ENCODE measurements around the gene LPAR3. TPM values are rescaled to one million over a fixed set of nuclear protein-coding genes. Genes with fewer than 3 reads are reported as not detected.

Gene LPAR3
- total RNA-seq, 1 donor from 2014 or later: 3.6 TPM

DNA sequence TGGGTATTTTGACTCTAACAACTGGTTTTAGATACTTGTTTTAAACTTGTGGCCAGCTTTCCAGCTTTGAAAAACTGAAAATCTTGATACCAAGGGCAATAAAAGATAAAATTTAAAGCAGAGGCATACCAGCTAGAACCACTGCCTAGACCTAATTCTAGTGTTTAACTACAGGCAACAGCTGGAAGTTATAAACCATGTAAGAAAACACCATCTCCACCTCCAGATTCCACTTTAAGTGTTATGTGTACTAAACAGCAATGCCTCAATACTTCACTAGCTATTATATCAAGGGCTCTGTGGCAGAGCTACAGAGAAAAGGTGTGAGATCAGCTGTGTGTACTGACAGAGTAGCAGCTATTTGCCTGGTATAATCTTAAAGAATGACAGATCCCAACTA, 69.5 kb downstream of the LPAR3 start:
- Histone ChIP-seq H3K9me3 (no peaks in the 10 kb centered on the region), H3K4me1 (no peaks in the 10 kb centered on the region), H3K27ac (no peak overlapping the region), H3K36me3 (no peaks in the 10 kb centered on the region), H3K4me3 (no peak overlapping the region), H3K27me3 (no peaks in the 10 kb centered on the region)
- intact Hi-C loops (cut with DNase I): no loop called here
- ATAC-seq (no peak), DNase-seq (no peak)
- TF ChIP-seq, protein P1, sequence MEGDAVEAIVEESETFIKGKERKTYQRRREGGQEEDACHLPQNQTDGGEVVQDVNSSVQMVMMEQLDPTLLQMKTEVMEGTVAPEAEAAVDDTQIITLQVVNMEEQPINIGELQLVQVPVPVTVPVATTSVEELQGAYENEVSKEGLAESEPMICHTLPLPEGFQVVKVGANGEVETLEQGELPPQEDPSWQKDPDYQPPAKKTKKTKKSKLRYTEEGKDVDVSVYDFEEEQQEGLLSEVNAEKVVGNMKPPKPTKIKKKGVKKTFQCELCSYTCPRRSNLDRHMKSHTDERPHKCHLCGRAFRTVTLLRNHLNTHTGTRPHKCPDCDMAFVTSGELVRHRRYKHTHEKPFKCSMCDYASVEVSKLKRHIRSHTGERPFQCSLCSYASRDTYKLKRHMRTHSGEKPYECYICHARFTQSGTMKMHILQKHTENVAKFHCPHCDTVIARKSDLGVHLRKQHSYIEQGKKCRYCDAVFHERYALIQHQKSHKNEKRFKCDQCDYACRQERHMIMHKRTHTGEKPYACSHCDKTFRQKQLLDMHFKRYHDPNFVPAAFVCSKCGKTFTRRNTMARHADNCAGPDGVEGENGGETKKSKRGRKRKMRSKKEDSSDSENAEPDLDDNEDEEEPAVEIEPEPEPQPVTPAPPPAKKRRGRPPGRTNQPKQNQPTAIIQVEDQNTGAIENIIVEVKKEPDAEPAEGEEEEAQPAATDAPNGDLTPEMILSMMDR (IDR thresholded peaks at IDR 0.05): no peak

DNA sequence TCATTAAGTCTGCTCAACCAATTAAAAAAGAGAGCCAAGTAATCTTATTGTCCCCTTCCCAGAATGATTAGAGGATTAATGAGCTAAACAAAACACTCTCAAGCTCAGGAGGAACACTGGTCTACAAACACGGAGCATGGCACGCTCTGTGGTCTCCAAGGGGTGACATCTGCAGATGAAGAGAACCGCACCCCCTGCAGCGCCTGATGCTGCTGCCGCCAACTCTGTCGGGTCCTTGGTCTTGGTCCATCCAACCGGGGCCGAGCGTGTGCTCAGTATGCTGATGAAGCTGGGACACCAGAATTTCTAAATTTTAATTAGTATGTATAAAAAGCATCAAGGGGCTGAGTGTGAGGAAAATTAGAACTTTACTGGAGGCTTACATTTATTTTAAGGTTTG, 82.7 kb downstream of the LPAR3 start:
- Histone ChIP-seq H3K4me3 (no peak overlapping the region), H3K36me3 (no peaks in the 10 kb centered on the region), H3K4me1 (no peaks in the 10 kb centered on the region), H3K27ac (no peak overlapping the region), H3K27me3 (no peaks in the 10 kb centered on the region), H3K9me3 (no peaks in the 10 kb centered on the region)
- TF ChIP-seq, protein P1 (IDR thresholded peaks at IDR 0.05): no peak
- ATAC-seq (no peak), DNase-seq (no peak)
- intact Hi-C loops (cut with DNase I): no loop called here

DNA sequence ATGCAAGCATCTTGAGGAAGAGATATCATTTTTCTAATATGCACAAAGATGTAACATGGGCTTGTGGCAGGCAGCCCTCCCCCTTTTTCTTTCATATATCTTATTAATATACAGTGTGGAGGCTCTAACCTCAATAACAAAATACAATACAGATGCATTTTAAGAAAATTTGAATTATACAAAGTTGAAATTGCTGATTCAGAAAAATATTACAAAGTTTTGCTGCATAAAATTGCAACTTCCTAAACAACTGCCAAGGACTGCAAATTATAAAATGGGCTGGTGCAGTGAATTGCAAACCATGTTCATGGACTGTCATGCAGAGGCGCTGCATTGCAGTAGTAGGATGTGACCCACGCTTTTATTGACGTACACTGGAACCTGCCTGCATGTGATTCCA, 84.0 kb downstream of the LPAR3 start:
- ATAC-seq (no peak), DNase-seq (no peak)
- no peaks in the 10 kb centered on the region for H3K36me3 ChIP-seq
- no peaks in the 10 kb centered on the region for H3K27me3 ChIP-seq
- intact Hi-C loops (cut with DNase I): no loop called here
- no peaks in the 10 kb centered on the region for H3K4me1 ChIP-seq
- TF ChIP-seq, protein P1 (IDR thresholded peaks at IDR 0.05): no peak
- no peak overlapping the region for H3K27ac ChIP-seq
- no peaks in the 10 kb centered on the region for H3K9me3 ChIP-seq
- H3K4me3 ChIP-seq: no peak overlapping the region

DNA sequence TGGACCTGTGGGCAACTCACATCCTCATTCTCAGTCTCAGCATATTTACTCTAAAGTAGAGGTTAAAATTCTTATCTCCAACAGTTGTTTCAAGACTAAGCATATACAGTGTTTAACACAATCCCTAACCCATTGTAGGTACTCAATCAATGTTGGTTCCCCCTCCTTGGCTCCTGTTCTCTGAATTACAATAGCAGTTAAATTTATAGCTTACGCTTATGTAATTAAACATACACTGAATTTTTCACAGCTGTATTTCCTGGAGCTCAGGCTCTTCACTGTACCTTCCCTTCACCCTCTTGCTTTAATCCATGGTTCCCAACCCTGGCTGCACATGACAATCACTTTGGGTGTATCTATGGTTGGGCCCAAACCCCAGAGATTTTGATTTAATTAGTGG, 89.4 kb downstream of the LPAR3 start:
- Histone ChIP-seq H3K27ac (no peak overlapping the region), H3K27me3 (no peaks in the 10 kb centered on the region), H3K9me3 (no peaks in the 10 kb centered on the region), H3K36me3 (no peaks in the 10 kb centered on the region), H3K4me3 (no peak overlapping the region), H3K4me1 (no peaks in the 10 kb centered on the region)
- no peak for DNase-seq
- TF ChIP-seq, protein P1 (IDR thresholded peaks at IDR 0.05): no peak
- ATAC-seq: no peak
- intact Hi-C loops (cut with DNase I): no loop called here

DNA sequence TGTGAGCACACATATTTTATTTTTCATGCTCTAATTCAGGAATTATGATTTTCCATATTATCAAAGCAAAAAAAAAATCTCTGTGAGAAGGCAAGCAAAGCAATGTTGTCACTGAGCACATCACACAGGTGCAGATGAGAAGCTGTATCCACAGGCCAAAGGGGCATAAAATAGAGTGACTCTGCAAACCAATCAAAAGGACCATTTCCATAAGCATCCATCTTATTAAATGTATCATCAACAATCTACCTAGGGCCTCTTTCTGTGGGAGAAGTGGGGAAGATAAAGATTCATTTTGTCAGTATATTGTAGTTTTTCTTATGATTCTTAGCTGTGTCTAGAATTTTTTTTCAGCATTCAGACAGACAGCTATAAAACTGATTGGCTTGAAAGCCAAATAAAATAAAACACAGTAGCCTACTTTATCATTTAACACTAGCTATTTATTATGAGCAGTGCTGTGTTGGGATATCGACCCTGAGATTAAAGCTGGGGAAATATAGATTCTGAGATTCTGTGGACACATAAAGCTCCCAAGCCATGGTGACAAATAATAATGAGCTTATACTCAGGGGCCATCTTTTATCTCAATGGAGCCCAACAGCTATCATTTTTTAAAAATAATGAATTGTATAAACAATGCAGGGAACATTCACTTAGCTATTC, 90.3 kb downstream of the LPAR3 start:
- no peaks in the 10 kb centered on the region for H3K4me1 ChIP-seq
- DNase-seq: no peak
- TF ChIP-seq, protein P1 (IDR thresholded peaks at IDR 0.05): no peak
- H3K9me3 ChIP-seq: no peaks in the 10 kb centered on the region
- intact Hi-C loops (cut with DNase I): no loop called here
- no peaks in the 10 kb centered on the region for H3K36me3 ChIP-seq
- H3K27me3 ChIP-seq: no peaks in the 10 kb centered on the region
- H3K27ac ChIP-seq: no peak overlapping the region
- H3K4me3 ChIP-seq: no peak overlapping the region
- no peak for ATAC-seq
